ENCODE results near the gene TTC39B. TPM values are rescaled to one million over a fixed set of nuclear protein-coding genes. Genes with fewer than 3 reads are reported as not detected.

TTC39B gene
- total and polyA plus RNA-seq, 4 donors = 1.8 to 11.7 (median 2.8) TPM

DNA sequence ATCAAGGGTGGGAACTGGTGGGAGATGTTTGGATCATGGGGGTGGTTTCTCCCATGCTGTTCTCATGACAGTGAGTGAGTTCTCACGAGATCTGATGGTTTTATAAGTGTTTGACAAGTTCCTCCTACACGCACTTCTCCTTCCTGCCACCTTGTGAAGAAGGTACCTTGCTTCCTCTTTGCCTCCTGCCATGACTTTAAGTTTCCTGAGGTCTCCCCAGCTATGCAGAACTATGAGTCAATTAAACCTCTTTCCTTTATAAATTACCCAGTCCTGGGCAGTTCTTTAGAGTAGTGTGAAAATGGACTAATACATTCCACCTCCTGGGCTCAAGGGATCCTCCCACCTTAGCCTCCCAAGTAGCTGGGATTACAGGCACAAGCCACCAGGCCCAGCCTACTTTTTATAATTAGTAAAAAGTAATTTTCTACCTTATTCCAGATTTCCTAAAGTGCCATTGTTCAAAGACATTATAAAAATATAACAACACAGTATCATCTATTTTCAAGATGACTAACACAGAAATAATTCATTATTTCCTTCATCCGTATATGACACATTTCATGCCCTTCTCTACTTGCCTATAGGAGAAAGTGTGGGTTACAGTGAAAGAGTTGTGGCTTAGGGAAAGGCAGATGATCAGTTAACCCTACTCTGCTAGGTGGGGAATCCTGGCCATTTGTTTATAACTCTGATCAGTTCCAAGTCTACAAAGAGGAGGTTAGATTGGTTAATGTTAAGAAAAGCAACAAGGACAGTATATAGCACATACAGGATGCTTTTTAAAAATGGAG, 99.9 kb downstream of the TTC39B start:
- Histone ChIP-seq H3K36me3 (ENCODE audit: control insufficient read depth in 4 of 4, insufficient read depth in 3 of 4, low read depth in 1 of 4, low read length in 3 of 4) (peaks cover 0 to 10% (median 2%) of the 10 kb centered on the region in 4 donors), H3K27ac (ENCODE audit: low read depth in 1 of 2, low read length in 2 of 2) (no peak overlapping the region), H3K9ac (ENCODE audit: low read depth in 1 of 2, low read length in 2 of 2) (no peak overlapping the region), H3K9me3 (ENCODE audit: control insufficient read depth in 4 of 4, low read length in 3 of 4) (no peaks in the 10 kb centered on the region), H3K27me3 (ENCODE audit: control insufficient read depth in 4 of 4, insufficient read depth in 4 of 4, low read length in 3 of 4) (no peaks in the 10 kb centered on the region), H3K4me1 (ENCODE audit: control insufficient read depth in 4 of 4, insufficient read depth in 4 of 4, low read length in 3 of 4) (peaks cover 0 to 9% (median 8%) of the 10 kb centered on the region in 4 donors), H3K4me3 (ENCODE audit: low read depth in 1 of 3, low read length in 3 of 3) (no peak overlapping the region)
- TF ChIP-seq, protein P1, sequence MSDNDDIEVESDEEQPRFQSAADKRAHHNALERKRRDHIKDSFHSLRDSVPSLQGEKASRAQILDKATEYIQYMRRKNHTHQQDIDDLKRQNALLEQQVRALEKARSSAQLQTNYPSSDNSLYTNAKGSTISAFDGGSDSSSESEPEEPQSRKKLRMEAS (IDR thresholded peaks at IDR 0.05) = no peak
- TF ChIP-seq, protein P2, sequence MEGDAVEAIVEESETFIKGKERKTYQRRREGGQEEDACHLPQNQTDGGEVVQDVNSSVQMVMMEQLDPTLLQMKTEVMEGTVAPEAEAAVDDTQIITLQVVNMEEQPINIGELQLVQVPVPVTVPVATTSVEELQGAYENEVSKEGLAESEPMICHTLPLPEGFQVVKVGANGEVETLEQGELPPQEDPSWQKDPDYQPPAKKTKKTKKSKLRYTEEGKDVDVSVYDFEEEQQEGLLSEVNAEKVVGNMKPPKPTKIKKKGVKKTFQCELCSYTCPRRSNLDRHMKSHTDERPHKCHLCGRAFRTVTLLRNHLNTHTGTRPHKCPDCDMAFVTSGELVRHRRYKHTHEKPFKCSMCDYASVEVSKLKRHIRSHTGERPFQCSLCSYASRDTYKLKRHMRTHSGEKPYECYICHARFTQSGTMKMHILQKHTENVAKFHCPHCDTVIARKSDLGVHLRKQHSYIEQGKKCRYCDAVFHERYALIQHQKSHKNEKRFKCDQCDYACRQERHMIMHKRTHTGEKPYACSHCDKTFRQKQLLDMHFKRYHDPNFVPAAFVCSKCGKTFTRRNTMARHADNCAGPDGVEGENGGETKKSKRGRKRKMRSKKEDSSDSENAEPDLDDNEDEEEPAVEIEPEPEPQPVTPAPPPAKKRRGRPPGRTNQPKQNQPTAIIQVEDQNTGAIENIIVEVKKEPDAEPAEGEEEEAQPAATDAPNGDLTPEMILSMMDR (IDR thresholded peaks at IDR 0.05; ENCODE audit: low read depth, low read length, missing input control) = no peak
- TF ChIP-seq, protein P3, sequence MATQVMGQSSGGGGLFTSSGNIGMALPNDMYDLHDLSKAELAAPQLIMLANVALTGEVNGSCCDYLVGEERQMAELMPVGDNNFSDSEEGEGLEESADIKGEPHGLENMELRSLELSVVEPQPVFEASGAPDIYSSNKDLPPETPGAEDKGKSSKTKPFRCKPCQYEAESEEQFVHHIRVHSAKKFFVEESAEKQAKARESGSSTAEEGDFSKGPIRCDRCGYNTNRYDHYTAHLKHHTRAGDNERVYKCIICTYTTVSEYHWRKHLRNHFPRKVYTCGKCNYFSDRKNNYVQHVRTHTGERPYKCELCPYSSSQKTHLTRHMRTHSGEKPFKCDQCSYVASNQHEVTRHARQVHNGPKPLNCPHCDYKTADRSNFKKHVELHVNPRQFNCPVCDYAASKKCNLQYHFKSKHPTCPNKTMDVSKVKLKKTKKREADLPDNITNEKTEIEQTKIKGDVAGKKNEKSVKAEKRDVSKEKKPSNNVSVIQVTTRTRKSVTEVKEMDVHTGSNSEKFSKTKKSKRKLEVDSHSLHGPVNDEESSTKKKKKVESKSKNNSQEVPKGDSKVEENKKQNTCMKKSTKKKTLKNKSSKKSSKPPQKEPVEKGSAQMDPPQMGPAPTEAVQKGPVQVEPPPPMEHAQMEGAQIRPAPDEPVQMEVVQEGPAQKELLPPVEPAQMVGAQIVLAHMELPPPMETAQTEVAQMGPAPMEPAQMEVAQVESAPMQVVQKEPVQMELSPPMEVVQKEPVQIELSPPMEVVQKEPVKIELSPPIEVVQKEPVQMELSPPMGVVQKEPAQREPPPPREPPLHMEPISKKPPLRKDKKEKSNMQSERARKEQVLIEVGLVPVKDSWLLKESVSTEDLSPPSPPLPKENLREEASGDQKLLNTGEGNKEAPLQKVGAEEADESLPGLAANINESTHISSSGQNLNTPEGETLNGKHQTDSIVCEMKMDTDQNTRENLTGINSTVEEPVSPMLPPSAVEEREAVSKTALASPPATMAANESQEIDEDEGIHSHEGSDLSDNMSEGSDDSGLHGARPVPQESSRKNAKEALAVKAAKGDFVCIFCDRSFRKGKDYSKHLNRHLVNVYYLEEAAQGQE (IDR thresholded peaks at IDR 0.05) = no peak
- TF ChIP-seq EGR1 (IDR thresholded peaks at IDR 0.05; ENCODE audit: low read depth in 2 of 2) (no peak), NR2F2 (IDR thresholded peaks at IDR 0.05) (no peak), GABPA (IDR thresholded peaks at IDR 0.05 in 1 of 2, conservative IDR thresholded peaks at IDR 0.05 in 1 of 2) (no peak), FOXA2 (IDR thresholded peaks at IDR 0.05) (no peak), RXRA (IDR thresholded peaks at IDR 0.05) (no peak), YY1 (IDR thresholded peaks at IDR 0.05) (no peak)
- TF ChIP-seq, protein P4, sequence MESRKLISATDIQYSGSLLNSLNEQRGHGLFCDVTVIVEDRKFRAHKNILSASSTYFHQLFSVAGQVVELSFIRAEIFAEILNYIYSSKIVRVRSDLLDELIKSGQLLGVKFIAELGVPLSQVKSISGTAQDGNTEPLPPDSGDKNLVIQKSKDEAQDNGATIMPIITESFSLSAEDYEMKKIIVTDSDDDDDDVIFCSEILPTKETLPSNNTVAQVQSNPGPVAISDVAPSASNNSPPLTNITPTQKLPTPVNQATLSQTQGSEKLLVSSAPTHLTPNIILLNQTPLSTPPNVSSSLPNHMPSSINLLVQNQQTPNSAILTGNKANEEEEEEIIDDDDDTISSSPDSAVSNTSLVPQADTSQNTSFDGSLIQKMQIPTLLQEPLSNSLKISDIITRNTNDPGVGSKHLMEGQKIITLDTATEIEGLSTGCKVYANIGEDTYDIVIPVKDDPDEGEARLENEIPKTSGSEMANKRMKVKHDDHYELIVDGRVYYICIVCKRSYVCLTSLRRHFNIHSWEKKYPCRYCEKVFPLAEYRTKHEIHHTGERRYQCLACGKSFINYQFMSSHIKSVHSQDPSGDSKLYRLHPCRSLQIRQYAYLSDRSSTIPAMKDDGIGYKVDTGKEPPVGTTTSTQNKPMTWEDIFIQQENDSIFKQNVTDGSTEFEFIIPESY (IDR thresholded peaks at IDR 0.05) = no peak
- TF ChIP-seq, protein P5, sequence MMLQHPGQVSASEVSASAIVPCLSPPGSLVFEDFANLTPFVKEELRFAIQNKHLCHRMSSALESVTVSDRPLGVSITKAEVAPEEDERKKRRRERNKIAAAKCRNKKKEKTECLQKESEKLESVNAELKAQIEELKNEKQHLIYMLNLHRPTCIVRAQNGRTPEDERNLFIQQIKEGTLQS (IDR thresholded peaks at IDR 0.05) = no peak
- WGBS = 84% methylated on average over 3 of the region's 3 CpGs
- no peak for DNase-seq (ENCODE audit: low spot score)
